GM18520 (cell line): ENCODE measurements around the gene TSN.
"Not testable (repeated sequence)": the region's sequence is repeated elsewhere in the genome, so short reads cannot be mapped to it uniquely, and the experiment has no call there.

Source experiments
- ATAC-seq: cut with Tn5 transposase; IDR thresholded peaks from one replicate; pipeline ENCODE4 v1.9.1; 2021; ENCODE audit not compliant: unreplicated experiment

Gene TSN

DNA sequence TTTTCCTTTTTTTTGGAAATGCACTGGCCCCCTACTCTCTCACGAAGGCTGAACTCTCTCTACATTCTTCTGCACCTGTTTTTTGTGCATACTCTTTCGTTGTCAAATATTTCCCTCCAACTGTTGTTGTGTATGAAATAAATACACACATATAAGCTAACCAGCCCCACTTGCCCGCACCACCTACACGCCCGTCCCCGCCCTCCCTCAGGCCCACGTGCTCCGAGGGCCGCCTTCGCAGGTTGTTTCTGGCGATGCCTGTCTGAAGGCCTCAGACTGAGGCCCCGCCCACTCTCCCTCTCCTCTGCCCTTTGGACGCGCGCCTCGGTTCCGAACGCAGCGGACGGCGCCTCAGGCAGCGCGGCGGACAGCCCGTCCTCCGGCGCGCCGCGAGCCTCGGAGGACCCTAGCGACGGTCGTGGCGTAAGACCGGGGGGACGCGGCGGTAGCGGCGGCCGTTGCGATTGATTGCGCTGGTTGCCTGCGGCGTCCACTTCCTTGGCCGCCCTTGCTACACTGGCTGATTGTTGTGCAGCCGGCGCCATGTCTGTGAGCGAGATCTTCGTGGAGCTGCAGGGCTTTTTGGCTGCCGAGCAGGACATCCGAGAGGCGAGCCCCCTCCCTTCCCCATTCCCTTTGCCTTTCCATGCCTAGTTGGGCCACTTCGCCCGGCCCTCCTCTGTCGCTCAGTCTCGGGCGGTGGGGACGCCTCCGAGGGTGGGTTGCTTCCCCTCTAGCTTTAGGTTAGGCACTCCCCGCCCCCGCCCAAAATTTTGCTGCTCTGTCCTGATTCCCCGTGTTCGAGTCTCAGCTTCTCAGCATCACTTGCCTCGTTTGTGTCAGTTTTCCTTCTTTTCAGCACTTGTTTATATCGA, at the start of gene TSN:
Gene TSN (plus strand): TSS at position 415 of the 875 bp plus-strand sequence. CDS start 129 bp downstream, at position 544.
- peak; percentile 99 for ATAC-seq

DNA sequence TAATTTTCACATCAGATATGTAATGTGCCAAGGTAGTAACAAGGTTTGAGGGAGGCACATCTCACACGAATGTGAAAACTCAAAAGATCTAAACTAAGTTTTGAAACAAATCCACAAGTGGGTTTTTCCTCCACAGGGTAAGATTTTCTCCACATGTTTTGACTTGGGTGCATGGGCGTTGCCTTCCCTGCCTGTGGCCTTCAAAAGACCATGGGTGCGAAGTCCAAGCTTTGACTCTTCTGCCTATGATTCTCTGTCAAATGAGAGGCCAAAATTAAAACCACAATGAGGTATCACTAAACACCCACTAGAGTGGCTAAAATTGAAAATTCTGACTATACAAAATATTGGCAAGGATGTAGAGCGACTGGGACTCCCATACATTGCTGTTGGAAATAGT, 49.5 kb upstream of the TSN start:
- no peak for ATAC-seq

DNA sequence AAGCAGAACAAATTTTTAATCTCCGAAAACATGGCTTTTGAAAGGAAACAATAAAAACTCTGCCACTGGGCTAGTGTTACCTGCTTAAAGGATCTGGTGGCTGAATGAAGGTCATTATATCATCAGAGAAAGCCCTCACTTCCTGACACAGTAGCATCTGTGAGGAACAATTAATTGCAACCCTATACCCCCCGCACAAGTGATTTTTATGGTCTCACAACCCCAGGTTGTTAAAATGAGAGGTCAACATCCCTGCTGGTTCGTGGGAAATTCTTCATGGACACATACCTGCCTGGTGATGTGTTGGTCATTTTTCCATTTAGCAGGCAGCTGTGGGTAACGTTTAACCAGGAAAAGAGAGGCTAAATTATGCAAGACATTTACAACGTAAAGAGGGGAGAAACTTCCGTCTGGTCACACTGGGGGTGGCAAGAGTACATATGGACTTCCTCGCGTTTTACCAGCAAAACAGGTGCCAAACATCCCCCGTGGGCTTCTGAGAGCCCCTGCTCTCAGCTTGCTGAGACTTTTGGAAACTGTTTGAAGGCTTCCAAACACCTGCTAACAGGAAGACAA, 48.0 kb upstream of the TSN start:
- ATAC-seq: no peak

DNA sequence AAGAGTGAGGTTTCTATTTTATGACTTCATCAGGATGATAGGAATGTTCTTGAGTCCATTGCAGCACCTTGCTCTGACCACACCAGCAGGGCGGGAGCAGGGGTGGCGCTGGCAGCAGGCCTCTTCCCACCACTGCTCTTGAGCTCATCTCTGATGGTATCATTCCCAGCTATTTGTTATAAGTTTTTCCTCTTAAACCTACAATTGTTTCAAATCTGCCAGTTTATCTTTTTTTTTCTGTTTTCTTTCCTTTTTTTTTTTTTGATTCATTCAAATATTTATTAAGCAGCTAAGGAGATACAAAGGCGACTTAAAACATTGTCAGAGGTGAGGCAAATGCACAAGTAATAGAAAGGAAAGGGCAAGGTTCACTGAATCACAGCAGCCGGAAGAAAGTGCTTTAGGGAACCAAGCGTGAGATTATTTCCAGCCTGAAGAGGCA, 47.5 kb upstream of the TSN start:
- no peak for ATAC-seq

DNA sequence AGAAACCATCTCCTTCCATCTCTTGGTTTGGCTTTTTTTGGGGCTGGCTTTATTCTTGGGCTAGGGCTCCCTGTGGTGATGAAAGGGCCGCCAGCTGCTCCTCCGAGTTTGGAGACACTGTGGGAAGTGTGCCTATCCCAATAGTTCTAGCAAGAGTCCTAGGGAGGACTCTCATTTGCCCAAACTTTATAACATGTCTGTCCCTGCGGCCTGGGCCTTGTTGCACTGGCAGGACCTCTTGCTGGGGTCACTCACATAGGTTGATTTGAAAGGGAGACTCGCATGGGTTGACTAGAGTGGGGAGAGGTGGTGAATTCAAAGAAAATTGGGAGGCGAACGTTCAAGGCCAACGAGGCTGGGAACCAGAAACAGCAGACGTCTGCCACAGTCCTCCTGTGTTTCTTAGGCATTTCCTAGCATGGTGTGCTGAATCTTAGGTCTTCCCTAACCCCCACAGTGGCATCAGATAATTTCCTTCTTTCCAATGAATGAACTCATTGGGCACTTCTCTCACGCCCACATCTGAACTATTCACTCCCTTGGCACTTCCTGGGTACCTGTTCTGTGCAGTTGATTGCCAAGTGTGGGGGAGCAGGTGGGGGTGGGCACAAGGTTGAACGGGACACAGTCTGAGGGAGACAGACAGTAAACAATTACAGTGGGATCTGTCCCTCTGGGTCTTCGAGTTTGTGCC, 45.5 kb upstream of the TSN start:
- ATAC-seq: no peak

DNA sequence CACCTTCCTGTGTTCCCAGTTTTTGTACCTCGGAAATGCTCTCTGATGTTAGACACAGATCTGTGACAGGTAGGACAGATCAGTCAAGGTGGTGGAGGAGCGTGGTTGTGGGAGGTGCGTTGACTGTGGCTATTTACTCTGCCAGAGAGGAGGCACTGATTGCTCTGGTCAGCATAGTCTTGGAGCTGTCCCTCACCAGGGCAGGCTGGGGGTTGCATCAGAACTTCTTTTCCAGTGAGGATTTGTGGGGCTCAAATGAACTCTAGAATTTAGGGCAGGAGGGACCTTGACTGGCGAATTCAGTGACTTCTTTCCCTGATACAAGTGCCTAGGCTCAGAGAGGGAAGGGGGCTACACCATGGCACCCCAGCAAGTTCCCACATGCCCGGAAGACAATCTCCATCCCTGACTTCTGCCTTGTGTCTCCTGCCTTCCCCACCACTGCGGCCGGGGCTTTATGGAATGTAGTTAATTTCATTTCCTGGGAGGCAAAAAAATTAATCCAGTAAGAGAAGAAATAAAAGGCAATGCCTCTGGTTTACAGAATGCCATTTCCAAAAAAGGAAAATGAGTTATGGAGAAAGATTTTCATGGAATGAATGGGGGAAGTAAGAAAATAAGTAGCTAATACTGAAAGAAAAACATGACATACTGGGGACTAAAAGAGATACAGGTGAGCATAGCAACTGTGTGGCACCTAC, 44.8 kb upstream of the TSN start:
- ATAC-seq: no peak

DNA sequence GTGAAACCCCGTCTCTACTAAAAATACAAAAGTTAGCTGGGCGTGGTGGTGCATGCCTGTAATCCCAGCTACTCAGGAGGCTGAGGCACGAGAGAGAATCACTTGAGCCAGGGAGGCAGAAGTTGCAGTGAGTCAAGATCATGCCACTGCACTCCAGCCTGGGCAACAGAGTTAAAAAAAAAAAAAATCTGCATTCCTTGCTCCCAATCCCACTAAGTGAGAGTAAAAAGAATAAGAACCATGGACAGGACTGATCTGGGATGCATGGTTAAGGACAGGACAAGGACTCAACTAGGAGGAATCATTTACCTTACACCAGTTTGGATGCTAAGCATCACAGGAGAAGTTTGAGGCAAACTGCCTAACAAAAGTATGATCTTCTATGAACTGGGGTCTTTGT, 44.0 kb upstream of the TSN start:
- not testable (repeated sequence) for ATAC-seq

DNA sequence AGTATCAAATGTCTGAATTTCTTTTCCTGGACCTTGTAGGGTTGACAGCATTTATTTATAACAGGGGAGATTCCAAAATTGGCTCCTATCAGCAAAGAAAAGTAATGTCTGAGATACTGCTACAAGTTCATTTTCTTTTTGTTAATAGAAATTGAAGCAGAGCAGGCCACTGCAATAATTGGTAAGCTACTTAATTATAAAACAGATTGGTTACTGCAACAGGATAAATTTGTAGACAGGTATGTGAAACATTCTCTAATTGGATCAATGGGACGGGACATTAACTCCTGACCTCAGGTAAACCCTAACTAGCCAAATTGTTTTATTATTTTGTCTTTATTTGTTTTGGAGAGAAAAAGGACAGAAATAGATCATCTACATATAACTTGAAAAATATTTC, 39.3 kb upstream of the TSN start:
- ATAC-seq: no peak

DNA sequence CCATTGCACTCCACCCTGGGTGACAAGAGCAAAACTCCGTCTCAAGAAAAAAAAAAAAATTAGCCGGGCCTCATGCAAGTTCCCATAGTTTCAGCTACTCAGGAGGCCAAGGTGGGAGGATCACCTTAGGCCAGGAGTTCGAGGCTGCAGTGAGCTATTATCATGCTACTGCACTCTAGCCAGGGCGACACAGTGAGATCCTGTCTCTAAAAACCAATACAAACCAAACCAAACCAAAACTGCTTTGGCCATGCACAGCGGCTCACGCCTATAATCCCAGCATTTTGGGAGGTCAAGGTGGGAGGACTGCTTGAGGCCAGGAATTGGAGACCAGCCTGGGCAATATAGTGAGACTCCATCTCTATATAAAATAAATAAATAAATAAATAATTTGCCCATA, 37.9 kb upstream of the TSN start:
- no peak for ATAC-seq

DNA sequence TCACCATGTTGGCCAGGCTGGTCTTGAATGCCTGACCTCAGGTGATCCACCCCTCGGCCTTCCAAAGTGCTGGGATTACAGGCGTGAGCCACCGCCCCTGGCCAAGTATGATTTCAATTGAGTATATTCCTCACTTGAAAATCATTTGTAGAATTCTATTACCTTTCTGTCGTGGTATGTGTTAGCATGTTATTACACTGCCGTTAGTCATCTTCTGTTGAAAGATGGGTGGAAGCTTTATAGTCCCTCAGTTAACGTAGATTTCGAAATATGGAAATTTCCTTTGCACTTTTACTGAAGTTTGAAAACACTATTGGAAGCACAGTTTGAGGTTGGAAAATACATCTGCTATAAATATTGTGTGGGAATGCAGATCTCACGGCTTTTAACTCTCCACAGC, 33.5 kb upstream of the TSN start:
- ATAC-seq: no peak

DNA sequence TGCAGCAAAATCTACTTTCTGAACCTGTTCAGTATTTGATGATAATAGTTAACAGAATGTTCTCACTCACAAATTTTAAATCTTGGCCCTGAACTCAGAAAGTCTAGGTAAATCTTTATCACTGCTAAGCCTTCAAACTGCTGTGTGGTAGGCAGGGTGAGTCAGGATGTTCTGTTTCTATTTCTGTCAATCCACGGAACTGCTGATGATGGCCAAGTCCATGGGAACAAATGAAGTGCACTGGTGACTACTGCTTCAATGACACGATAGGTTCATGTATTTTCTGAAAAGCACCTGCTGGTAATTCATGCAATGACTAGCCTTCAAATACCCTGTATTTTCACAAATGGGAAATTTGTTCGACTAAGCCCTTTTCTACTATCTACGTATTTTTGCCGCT, 33.0 kb upstream of the TSN start:
- no peak for ATAC-seq

DNA sequence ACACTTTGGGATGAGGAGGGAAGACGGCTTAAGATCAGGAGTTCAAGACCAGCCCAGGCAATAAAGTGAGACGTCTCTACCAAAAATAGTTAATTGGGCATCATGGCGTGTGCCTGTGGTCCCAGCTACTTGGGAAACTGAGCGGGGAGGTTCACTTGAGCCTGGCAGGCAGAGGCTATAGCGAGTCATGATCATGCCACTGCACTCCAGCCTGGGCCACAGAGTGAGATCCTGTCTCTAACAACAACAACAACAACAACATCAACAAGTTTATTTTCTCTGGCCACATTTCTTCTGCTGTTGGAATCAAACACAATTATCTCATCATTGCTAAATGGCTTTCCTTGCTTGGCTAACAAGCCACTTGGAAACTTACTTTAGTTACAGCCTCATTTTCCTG, 32.1 kb upstream of the TSN start:
- ATAC-seq: no peak

DNA sequence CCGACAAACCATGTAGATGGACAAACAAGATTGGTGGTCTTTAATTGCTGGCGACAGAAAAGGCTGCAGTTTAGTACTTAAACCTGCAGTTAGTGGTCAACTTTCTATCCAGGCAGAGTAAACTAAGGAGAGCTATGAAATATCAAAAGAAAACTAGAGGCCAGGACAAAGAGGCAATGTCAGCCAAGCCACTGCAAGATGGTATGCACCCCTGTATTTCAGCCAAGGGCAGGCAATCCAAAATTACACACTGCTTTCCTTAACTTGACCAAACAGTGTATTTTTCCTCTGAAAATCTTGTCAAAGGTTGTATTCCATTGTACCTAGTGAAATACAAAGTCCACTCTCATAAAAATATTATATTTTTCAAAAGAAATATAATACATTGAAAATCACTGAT, 28.1 kb upstream of the TSN start:
- no peak for ATAC-seq

DNA sequence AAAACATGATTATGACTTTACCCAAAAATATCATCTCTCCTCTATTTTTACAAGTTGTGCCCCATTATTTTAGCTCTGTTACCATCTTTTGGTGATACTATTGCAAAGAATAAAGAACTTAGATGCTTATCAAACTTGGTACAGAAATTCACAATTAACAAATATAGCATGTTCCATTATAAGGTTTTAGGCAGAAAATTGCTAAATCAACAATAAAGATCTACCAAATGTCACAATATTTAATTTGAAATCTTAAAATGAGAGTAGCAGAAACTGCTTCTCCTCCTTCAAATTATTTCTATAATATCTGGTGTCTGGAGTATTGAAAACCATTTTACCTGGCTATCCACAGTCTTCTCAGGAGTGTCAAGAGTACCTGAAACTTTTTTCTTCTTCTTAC, 27.5 kb upstream of the TSN start:
- no peak for ATAC-seq

DNA sequence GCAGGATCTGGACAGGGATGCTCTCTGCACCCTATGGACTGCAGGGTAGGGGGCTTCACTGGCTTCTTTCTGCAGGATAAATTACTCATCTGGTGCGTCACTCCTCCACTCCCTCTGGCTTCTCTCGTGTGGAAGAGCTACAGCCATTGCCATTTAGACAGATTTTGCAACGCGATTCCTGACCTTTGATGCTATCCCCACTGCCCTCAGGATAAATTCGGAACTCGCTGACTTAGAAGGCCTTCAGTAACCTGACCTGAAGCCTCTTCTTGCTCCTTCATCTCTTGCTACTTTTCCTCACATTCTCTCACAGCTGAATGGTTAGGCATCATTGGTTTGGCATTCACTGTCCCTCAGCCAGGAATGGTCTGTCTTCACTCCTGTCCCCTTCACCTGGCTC, 24.1 kb upstream of the TSN start:
- ATAC-seq: no peak

DNA sequence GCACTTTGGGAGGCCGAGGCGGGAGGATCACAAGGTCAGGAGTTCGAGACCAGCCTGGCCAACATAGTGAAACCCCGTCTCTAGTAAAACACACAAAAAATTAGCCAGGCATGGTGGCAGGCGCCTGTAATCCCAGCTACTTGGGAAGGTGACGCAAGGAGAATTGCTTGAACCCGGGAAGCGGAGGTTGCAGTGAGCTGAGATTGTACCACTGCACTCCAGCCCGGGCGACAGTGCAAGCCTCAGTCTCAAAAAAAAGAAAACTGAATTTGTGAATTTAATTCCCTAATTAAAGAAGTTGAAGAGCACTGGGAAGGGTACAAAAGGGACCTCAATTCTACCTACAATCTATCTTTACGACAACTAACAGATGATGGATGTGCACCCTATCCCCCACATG, 20.9 kb upstream of the TSN start:
- ATAC-seq: not testable (repeated sequence)

DNA sequence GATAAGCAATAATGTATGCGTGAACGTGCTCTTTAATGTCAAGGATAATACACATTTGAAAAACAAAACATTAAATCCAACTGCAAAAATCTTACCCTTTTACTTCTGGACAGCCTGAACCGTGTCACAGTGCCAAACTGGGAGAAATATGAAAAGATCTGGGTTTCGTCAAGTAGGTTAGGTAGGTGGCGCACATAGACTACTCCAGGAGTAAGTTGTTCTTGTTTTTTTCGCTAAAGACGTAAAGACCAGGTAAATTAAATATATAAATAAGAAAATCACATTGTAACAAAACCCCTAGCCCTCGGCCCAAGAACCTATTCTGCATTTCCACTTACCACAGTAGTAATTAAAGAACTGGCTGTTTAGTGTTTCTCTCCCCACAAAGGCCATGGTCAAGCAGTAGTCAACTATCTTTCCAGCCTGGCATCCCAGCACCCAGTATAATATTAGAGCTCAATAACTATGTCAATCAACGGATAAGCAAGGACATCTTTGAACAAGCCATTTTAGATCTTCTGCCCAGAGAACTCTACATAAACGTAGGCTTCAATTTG, 19.9 kb upstream of the TSN start:
- ATAC-seq: no peak

DNA sequence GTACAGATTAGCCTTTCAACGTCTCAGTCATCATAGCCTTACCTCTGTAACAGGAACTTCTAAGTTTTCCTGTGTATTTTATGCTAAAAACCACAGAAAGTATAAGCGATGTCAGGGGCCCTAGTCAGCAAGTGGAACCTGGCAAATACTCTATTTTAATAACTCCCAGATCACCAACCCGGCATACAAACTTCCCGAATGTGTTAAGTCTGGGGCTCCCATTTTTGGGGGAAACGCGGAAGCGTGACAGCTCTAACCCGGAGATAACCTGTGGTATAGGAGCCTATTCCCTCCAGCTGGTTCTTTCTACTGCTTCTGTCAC, 19.4 kb upstream of the TSN start:
- no peak for ATAC-seq

DNA sequence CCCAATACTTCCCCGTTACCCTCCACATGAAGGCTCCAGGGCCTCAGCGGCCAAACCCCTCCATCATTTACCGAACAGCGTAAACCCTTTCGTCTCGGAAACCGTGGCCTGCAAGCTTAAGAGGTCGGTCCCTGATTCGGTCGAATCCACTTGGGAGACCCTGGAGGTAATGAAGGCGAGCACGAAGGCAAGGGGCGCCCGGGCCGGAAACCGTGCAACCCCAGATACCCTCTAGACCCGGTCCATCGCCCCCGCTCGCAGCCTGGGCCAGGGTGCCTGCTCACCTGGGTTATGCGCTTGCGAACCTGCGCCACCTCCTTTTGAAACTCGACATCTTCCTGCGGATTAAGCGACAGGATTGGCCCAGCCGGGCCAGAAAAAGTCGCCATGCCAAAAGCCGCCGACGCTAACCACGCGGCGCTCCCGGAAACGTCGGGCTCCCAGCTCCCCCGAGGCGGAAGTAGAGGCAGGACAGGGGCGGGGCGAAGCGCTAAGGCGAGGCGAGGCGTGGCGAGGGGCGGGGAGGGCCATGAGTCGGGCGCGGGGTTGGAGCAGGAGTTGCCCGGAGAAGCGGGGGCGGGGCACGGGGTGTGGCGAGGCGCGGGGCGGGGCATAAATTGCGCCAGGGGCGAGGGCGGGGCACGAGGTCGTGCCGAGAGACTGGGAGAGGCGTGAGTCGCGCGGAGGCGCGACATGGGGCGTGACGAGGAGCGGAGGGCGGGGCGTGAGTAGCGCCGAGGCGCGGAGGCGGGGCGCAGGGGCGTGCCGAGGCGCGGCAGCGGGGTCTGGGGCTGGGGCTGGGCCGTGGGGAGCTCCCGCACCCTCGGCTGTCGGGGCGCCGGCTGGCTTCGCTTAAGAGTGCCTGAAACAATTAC, 18.8 kb upstream of the TSN start, which contains the start of gene NIFK:
Gene NIFK (minus strand): TSS at position 414 of the 875 bp plus-strand sequence. CDS start 25 bp downstream, at position 389.
- peak; percentile 87 for ATAC-seq

DNA sequence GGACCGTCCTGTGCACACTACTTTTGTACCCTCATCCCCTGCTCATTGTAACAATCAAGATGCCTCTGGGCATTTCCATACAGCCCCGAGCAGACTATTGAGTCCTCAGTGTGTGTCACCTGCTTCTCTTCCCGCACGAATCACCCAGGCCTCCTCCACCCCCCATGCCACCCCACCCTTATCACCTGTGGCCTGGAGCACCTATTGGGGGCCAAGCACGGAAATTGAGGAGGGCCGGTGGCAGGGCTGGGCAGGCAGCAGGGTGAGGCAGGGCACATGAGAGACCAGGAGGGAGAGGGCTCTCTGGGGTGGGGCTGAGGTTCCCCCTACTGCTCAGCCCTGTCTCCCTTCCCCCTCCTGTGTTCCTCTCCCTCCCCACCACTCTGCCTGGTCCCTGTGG, 14.5 kb upstream of the TSN start:
- no peak for ATAC-seq
